GM12872 (cell line): ENCODE data around the gene ERAP2.

Experiments
- TF ChIP-seq, protein P1 (sequence below): IDR thresholded peaks from 3 replicates; pipeline ENCODE4 v1.5.1; 2011; ENCODE audit warnings: low read depth, mild to moderate bottlenecking, low read length, moderate library complexity; ENCODE audit not compliant: insufficient read depth

ERAP2 gene

GRCh38 chr5:96876292-96876850 lies at the start of gene ERAP2:
Gene ERAP2 (plus strand): TSS chr5:96876500. CDS start chr5:96879686, 3,186 bp downstream.
- TF ChIP-seq, protein P1, sequence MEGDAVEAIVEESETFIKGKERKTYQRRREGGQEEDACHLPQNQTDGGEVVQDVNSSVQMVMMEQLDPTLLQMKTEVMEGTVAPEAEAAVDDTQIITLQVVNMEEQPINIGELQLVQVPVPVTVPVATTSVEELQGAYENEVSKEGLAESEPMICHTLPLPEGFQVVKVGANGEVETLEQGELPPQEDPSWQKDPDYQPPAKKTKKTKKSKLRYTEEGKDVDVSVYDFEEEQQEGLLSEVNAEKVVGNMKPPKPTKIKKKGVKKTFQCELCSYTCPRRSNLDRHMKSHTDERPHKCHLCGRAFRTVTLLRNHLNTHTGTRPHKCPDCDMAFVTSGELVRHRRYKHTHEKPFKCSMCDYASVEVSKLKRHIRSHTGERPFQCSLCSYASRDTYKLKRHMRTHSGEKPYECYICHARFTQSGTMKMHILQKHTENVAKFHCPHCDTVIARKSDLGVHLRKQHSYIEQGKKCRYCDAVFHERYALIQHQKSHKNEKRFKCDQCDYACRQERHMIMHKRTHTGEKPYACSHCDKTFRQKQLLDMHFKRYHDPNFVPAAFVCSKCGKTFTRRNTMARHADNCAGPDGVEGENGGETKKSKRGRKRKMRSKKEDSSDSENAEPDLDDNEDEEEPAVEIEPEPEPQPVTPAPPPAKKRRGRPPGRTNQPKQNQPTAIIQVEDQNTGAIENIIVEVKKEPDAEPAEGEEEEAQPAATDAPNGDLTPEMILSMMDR = no peak

DNA sequence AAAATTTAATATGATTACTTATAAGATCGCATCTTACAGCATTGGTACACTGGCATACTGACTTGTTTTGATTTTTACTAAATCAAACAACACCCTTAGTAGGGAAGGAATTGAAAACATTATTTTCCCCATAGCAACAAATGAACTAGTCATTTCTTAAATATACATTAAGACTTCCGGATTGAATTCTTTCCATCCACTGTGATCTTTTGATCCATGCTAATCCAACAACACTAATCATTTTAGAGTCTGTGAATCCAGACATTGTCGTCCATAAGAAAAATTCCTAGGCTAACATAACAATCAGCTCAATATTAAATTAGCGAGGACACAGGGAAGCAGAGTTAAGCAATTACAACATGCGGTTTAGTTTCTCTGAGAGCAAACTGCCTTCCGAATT lies 47.0 kb upstream of the ERAP2 start:
- TF ChIP-seq, protein P1 = no peak

GRCh38 chr5:96834016-96834415 lies 42.3 kb upstream of the ERAP2 start:
- TF ChIP-seq, protein P1 = no peak

GRCh38 chr5:96835791-96836191 lies 40.5 kb upstream of the ERAP2 start:
- TF ChIP-seq, protein P1 = no peak

- TF ChIP-seq, protein P1 = no peak
Measured at GRCh38 chr5:96836817-96837216, 39.5 kb upstream of the ERAP2 start.

DNA sequence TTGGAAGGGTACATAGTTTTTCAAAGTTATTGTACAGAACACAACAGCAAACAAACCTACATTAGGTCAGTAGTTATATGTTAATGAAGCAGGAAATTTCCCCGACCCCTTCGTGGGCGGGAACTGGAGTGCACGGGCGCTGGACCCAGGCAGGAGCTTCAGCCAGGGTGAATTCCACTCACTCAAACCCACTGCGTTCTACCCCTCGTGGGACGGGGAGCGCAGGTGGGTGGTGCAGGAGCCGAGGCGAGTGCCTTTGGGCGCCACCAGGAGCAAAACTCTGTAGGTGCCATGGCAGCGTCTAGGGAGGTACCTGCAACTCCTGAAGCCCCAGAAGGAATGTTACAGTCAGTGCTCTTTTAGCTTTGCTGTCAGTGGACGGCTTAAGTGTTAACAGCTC lies 39.0 kb upstream of the ERAP2 start:
- TF ChIP-seq, protein P1 = no peak

GRCh38 chr5:96838201-96839070 lies 37.9 kb upstream of the ERAP2 start:
- TF ChIP-seq, protein P1 = no peak
